ENCODE data around the gene SPATA32.

DNA sequence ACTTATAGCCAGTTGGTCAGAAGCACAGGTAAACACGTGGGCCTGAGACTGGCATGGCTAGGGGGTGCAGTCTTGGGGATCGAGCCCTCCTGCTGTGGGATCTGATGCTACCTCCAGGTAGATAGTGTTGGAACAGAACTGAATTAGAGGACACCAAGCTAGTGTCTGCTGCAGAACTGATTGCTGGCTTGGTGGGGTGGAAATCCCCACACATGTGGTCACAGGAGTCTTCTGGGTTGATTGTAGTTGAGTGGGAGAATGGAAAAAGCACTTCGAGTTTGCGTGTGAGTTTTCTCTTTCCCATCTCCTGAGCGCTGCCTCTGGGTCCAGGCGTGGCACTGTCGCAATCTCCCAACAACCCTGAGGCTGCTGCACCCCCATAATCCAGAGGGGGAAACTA is 8.0 kb upstream of the SPATA32 start:
- TF ChIP-seq, protein P1, sequence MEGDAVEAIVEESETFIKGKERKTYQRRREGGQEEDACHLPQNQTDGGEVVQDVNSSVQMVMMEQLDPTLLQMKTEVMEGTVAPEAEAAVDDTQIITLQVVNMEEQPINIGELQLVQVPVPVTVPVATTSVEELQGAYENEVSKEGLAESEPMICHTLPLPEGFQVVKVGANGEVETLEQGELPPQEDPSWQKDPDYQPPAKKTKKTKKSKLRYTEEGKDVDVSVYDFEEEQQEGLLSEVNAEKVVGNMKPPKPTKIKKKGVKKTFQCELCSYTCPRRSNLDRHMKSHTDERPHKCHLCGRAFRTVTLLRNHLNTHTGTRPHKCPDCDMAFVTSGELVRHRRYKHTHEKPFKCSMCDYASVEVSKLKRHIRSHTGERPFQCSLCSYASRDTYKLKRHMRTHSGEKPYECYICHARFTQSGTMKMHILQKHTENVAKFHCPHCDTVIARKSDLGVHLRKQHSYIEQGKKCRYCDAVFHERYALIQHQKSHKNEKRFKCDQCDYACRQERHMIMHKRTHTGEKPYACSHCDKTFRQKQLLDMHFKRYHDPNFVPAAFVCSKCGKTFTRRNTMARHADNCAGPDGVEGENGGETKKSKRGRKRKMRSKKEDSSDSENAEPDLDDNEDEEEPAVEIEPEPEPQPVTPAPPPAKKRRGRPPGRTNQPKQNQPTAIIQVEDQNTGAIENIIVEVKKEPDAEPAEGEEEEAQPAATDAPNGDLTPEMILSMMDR (IDR thresholded peaks at IDR 0.05) = no peak
- TF ChIP-seq POLR2AphosphoS5 (IDR thresholded peaks at IDR 0.05) = no peak
- no peak for TF ChIP-seq POLR2A (IDR thresholded peaks at IDR 0.05)

Data from sigmoid colon (tissue), 4 donors.